ENCODE results near the gene MS4A2.
"Not testable (repeated sequence)": the region's sequence is repeated elsewhere in the genome, so short reads cannot be mapped to it uniquely, and the experiment has no call there.

Gene MS4A2

GRCh38 chr11:60088364-60088763 is at the start of gene MS4A2:
Gene MS4A2, plus strand, starts transcription at chr11:60088664. Its CDS starts 102 bp downstream, at chr11:60088766.
- no peaks in the 10 kb centered on the region for H3K36me3 ChIP-seq (ENCODE audit: control insufficient read depth, low read depth, low read length)

DNA sequence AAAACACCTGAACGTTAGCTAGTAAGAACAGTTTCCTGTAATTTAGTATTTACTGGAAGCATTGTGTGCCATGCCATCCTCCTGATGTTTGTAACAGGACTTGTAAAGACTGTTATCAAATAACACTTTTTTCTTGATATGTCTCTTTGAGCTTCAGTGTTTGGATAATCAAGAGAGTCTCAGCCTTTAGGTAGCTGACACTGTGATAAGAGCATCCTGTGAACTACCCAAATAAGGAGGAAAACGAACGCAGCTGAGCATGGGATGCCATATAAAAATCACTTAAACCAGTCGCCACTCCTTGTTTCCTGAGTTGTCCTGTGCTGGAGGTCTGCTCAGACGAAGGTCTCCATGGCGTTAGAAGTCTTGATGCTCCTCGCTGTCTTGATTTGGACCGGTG is 48.4 kb upstream of the MS4A2 start, which contains the start of gene OOSP2:
OOSP2 (plus strand) TSS at position 301 of the 400 bp plus-strand sequence; CDS start at position 352, 51 bp downstream.
- Histone ChIP-seq H3K9ac (ENCODE audit: low read length) (no peak within 1 kb of the TSS), H3K9me3 (ENCODE audit: control insufficient read depth, low read depth, low read length) (no peaks in the 10 kb centered on the region), H3K4me3 (ENCODE audit: low read length) (no peak within 1 kb of the TSS), H3K27me3 (ENCODE audit: control insufficient read depth, insufficient read depth, low read length) (no peaks in the 10 kb centered on the region), H3K4me1 (ENCODE audit: control insufficient read depth, low read depth, low read length) (no peaks in the 10 kb centered on the region), H3K27ac (ENCODE audit: low read length) (no peak within 1 kb of the TSS), H3K36me3 (ENCODE audit: control insufficient read depth, low read depth, low read length) (no peaks in the 10 kb centered on the region)

More at GRCh38 chr11:60088364-60088763, at the start of gene MS4A2:
- Histone ChIP-seq H3K4me3 (ENCODE audit: low read length) (no peak within 1 kb of the TSS), H3K27ac (ENCODE audit: low read length) (no peak within 1 kb of the TSS), H3K27me3 (ENCODE audit: control insufficient read depth, insufficient read depth, low read length) (no peaks in the 10 kb centered on the region), H3K9ac (ENCODE audit: low read length) (no peak within 1 kb of the TSS), H3K9me3 (ENCODE audit: control insufficient read depth, low read depth, low read length) (no peaks in the 10 kb centered on the region), H3K4me1 (ENCODE audit: control insufficient read depth, low read depth, low read length) (no peaks in the 10 kb centered on the region)

DNA sequence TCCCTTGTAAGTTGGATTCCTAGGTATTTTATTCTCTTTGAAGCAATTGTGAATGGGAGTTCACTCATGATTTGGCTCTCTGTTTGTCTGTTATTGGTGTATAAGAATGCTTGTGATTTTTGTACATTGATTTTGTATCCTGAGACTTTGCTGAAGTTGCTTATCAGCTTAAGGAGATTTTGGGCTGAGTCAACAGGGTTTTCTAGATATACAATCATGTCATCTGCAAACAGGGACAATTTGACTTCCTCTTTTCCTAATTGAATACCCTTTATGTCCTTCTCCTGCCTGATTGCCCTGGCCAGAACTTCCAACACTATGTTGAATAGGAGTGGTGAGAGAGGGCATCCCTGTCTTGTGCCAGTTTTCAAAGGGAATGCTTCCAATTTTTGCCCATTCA is 38.0 kb upstream of the MS4A2 start:
- H3K9ac ChIP-seq (ENCODE audit: low read length); H3K27ac ChIP-seq (ENCODE audit: low read length); H3K36me3 ChIP-seq (ENCODE audit: control insufficient read depth, low read depth, low read length); H3K4me1 ChIP-seq (ENCODE audit: control insufficient read depth, low read depth, low read length); H3K4me3 ChIP-seq (ENCODE audit: low read length); H3K27me3 ChIP-seq (ENCODE audit: control insufficient read depth, insufficient read depth, low read length); H3K9me3 ChIP-seq (ENCODE audit: control insufficient read depth, low read depth, low read length): not testable (repeated sequence)

- not testable (repeated sequence) for H3K27ac ChIP-seq (ENCODE audit: low read length); H3K9ac ChIP-seq (ENCODE audit: low read length); H3K4me1 ChIP-seq (ENCODE audit: control insufficient read depth, low read depth, low read length); H3K27me3 ChIP-seq (ENCODE audit: control insufficient read depth, insufficient read depth, low read length); H3K4me3 ChIP-seq (ENCODE audit: low read length); H3K9me3 ChIP-seq (ENCODE audit: control insufficient read depth, low read depth, low read length); H3K36me3 ChIP-seq (ENCODE audit: control insufficient read depth, low read depth, low read length)
These were observed 37.6 kb upstream of the MS4A2 start for GRCh38 chr11:60050839-60051238.

DNA sequence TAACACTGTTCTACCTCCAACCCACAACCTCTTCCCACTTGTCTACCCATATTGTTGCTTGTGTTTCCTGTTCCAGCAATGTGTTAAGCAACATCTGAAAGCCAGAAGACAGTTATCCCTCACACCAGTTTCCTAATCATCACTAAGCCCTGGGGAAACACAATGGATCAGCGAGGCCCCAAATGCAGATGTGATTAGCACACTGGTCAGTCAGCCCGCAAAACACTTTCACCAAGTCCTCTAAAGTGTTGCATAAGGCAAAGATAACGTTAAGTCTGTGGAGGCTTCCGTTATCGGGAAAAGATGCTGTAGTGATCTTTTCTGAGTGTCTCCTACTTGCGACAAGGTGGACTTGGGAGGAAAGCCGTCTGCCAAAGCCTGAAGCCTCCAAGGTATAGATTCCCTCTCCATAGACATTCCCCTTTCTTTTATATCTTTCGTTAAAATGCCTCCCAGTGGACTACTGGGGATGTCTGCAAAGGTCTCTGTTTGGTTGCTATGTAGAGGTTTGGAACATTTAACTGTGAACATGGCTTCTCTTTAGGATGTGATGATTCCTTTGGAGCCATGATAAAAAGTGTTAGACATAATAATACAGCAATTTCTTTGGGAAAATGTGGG is 32.0 kb upstream of the MS4A2 start, which contains the start of gene MS4A3:
MS4A3 (plus strand) TSS at position 317 of the 621 bp plus-strand sequence. CDS start 4,496 bp downstream, outside the sequence.
- Histone ChIP-seq H3K9me3 (ENCODE audit: control insufficient read depth, low read depth, low read length) (no peaks in the 10 kb centered on the region), H3K27me3 (ENCODE audit: control insufficient read depth, insufficient read depth, low read length) (no peaks in the 10 kb centered on the region), H3K9ac (ENCODE audit: low read length) (no peak within 1 kb of the TSS), H3K27ac (ENCODE audit: low read length) (no peak within 1 kb of the TSS), H3K4me1 (ENCODE audit: control insufficient read depth, low read depth, low read length) (peaks cover 5% of the 10 kb centered on the region), H3K36me3 (ENCODE audit: control insufficient read depth, low read depth, low read length) (no peaks in the 10 kb centered on the region), H3K4me3 (ENCODE audit: low read length) (no peak within 1 kb of the TSS)

GRCh38 chr11:60059052-60059451 is 29.4 kb upstream of the MS4A2 start:
- H3K4me3 ChIP-seq (ENCODE audit: low read length): no peak overlapping the region
- peaks cover 5% of the 10 kb centered on the region for H3K4me1 ChIP-seq (ENCODE audit: control insufficient read depth, low read depth, low read length)
- no peak overlapping the region for H3K9ac ChIP-seq (ENCODE audit: low read length)
- no peaks in the 10 kb centered on the region for H3K27me3 ChIP-seq (ENCODE audit: control insufficient read depth, insufficient read depth, low read length)
- no peaks in the 10 kb centered on the region for H3K9me3 ChIP-seq (ENCODE audit: control insufficient read depth, low read depth, low read length)
- H3K36me3 ChIP-seq (ENCODE audit: control insufficient read depth, low read depth, low read length): no peaks in the 10 kb centered on the region
- no peak overlapping the region for H3K27ac ChIP-seq (ENCODE audit: low read length)

DNA sequence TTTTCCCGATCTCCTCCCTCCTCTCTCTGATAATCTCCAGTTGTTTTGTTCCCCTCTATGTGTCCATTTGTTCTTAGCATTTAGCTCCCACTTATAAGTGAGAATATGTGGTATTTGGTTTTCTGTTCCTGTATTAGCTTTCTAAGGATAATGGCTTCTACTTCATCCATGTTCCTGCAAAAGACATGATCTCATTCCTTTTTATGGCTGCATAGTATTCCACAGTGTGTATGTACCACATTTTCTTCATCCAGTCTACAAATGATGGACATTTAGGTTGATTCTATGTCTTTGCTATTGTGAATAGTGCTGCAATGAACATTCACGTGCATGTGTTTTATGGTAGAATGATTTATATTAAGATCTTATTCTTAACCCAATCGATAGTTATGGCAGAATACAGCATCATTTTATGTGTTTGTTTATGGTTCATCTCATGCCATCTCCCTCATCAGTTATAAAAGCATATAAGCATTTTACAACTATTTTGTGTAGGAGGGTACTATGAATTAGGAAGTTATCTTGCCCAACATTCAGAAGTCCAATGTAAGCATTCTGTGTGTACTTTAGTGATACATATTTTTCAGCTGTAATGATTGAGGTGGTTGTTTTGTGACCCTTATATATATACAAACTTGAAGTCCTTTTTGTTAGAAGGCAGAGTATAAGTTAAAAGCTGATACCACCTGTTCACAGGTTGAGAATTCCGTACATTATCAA is 28.8 kb upstream of the MS4A2 start:
- H3K9me3 ChIP-seq (ENCODE audit: control insufficient read depth, low read depth, low read length): no peaks in the 10 kb centered on the region
- H3K4me1 ChIP-seq (ENCODE audit: control insufficient read depth, low read depth, low read length): peaks cover 5% of the 10 kb centered on the region
- no peak overlapping the region for H3K9ac ChIP-seq (ENCODE audit: low read length)
- no peak overlapping the region for H3K27ac ChIP-seq (ENCODE audit: low read length)
- H3K36me3 ChIP-seq (ENCODE audit: control insufficient read depth, low read depth, low read length): no peaks in the 10 kb centered on the region
- H3K27me3 ChIP-seq (ENCODE audit: control insufficient read depth, insufficient read depth, low read length): no peaks in the 10 kb centered on the region
- H3K4me3 ChIP-seq (ENCODE audit: low read length): no peak overlapping the region

DNA sequence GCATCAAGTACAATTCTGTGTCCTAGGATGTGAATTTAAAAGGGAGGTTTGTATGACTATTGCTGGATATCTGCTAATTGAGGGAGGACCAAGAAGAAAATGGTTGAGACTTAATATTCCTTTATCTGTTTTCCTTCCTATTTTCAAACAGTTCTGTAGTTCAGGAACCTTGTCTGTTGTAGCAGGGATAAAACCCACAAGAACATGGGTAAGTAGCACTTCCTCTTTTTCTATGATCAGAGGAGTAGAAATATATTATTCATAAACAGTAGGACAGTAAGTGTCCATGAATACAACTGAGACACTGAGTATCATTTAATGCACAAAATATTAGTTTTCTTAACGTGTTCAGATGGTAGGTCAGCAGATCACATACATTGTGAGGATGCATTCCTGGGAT is 24.4 kb upstream of the MS4A2 start:
- H3K36me3 ChIP-seq (ENCODE audit: control insufficient read depth, low read depth, low read length): no peaks in the 10 kb centered on the region
- no peaks in the 10 kb centered on the region for H3K9me3 ChIP-seq (ENCODE audit: control insufficient read depth, low read depth, low read length)
- no peak overlapping the region for H3K27ac ChIP-seq (ENCODE audit: low read length)
- no peak overlapping the region for H3K9ac ChIP-seq (ENCODE audit: low read length)
- H3K4me1 ChIP-seq (ENCODE audit: control insufficient read depth, low read depth, low read length): no peaks in the 10 kb centered on the region
- H3K4me3 ChIP-seq (ENCODE audit: low read length): no peak overlapping the region
- no peaks in the 10 kb centered on the region for H3K27me3 ChIP-seq (ENCODE audit: control insufficient read depth, insufficient read depth, low read length)

DNA sequence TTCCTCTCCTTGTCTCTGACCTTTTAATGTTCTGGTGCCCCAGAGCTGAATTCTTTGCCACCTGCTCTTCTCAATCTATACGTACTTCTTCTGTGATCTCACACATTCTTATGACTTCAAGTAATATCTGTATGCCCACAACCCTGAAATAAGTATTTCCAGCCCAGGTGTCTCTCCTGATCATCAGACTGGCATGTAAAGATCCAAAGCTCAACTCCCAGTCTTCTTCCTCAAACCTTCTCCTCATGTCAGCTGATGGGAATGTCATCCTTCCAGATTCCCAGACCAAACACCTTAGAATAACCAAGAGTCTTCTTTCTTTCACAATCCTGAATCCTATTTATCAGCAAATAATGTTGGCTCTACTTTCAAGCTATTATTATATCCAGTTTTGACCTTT is 22.7 kb upstream of the MS4A2 start:
- Histone ChIP-seq H3K4me1 (ENCODE audit: control insufficient read depth, low read depth, low read length) (no peaks in the 10 kb centered on the region), H3K36me3 (ENCODE audit: control insufficient read depth, low read depth, low read length) (no peaks in the 10 kb centered on the region), H3K27me3 (ENCODE audit: control insufficient read depth, insufficient read depth, low read length) (no peaks in the 10 kb centered on the region), H3K9me3 (ENCODE audit: control insufficient read depth, low read depth, low read length) (no peaks in the 10 kb centered on the region), H3K9ac (ENCODE audit: low read length) (no peak overlapping the region), H3K27ac (ENCODE audit: low read length) (no peak overlapping the region), H3K4me3 (ENCODE audit: low read length) (no peak overlapping the region)

GRCh38 chr11:60069450-60069849 is 19.0 kb upstream of the MS4A2 start:
- Histone ChIP-seq H3K27ac (ENCODE audit: low read length) (no peak overlapping the region), H3K36me3 (ENCODE audit: control insufficient read depth, low read depth, low read length) (no peaks in the 10 kb centered on the region), H3K4me3 (ENCODE audit: low read length) (no peak overlapping the region), H3K9ac (ENCODE audit: low read length) (no peak overlapping the region), H3K4me1 (ENCODE audit: control insufficient read depth, low read depth, low read length) (no peaks in the 10 kb centered on the region), H3K9me3 (ENCODE audit: control insufficient read depth, low read depth, low read length) (no peaks in the 10 kb centered on the region), H3K27me3 (ENCODE audit: control insufficient read depth, insufficient read depth, low read length) (no peaks in the 10 kb centered on the region)

- H3K4me3 ChIP-seq (ENCODE audit: low read length); H3K9me3 ChIP-seq (ENCODE audit: control insufficient read depth, low read depth, low read length); H3K27me3 ChIP-seq (ENCODE audit: control insufficient read depth, insufficient read depth, low read length); H3K36me3 ChIP-seq (ENCODE audit: control insufficient read depth, low read depth, low read length); H3K4me1 ChIP-seq (ENCODE audit: control insufficient read depth, low read depth, low read length); H3K27ac ChIP-seq (ENCODE audit: low read length); H3K9ac ChIP-seq (ENCODE audit: low read length): not testable (repeated sequence)
These were observed 16.8 kb upstream of the MS4A2 start for GRCh38 chr11:60071644-60072043.
